Tibial nerve (tissue), 4 donors: ENCODE measurements around the gene DUSP14. TPM values are rescaled to one million over a fixed set of nuclear protein-coding genes. Genes with fewer than 3 reads are reported as not detected.

Experiments
- DNase-seq, 2 donors: peaks; one replicate each; pipeline ENCODE4 v3.0.0-alpha.2; 2019; ENCODE audit warnings: low spot score in 2 of 2
- H3K27ac ChIP-seq, 4 donors: fragments of 200-600 bp; sonication (generic) in 3 of 4; one replicate each; pipeline ENCODE4 v1.5.1; 2017 to 2019; ENCODE audit warnings: mild to moderate bottlenecking in 1 of 4
- H3K27me3 ChIP-seq, 2 donors: fragments of 200-600 bp; sonication (generic) in 1 of 2; one replicate each; pipeline versions ENCODE4 v1.5.1 to v1.6.0; 2017 to 2019
- H3K36me3 ChIP-seq, 3 donors: fragments of 200-600 bp; sonication (generic); one replicate each; pipeline ENCODE4 v1.5.1; 2018 to 2019
- H3K4me1 ChIP-seq, 4 donors: fragments of 200-600 bp; sonication (generic) in 3 of 4; one replicate each; pipeline ENCODE4 v1.5.1; 2017 to 2019
- H3K4me3 ChIP-seq, 4 donors: fragments of 200-600 bp; sonication (generic) in 3 of 4; one replicate each; pipeline ENCODE4 v1.5.1; 2017 to 2019; ENCODE audit warnings: mild to moderate bottlenecking in 1 of 4, moderate library complexity in 1 of 4
- H3K9me3 ChIP-seq, 4 donors: fragments of 200-600 bp; sonication (generic) in 3 of 4; one replicate each; pipeline ENCODE4 v1.5.1; 2017 to 2019
- EP300 ChIP-seq, 2 donors: sonication (generic); formaldehyde crosslinking; IDR thresholded peaks; one replicate each; pipeline ENCODE4 v1.6.1; 2017; ENCODE audit warnings: antibody characterized with exemption in 2 of 2, mild to moderate bottlenecking in 1 of 2
- POLR2A ChIP-seq, 2 donors: fragments of 450-650 bp; IDR thresholded peaks; one replicate each; pipeline ENCODE4 v1.6.1; 2017; ENCODE audit warnings: antibody characterized with exemption in 2 of 2, mild to moderate bottlenecking in 2 of 2, moderate library complexity in 2 of 2
- WGBS, 2 donors: methylation state at CpG; one replicate each; pipeline ENCODE4 v1.1.5; 2018; 5-methylcytosine and 5-hydroxymethylcytosine counted together
- total RNA-seq, 4 donors: library from RNA; depleted of rRNA; stranded (reverse); fragments of >200 nt; gene quantifications; one replicate each; pipeline ENCODE4 v1.1.0, GENCODE V29; 2016
- TF ChIP-seq, protein P1 (sequence below), 5 experiments: fragments of 200-600 bp in 3 of 5; fragments of 450-650 bp in 2 of 5; sonication (generic) in 3 of 5; IDR thresholded peaks; one replicate each; pipeline ENCODE4 v1.5.1; 2016 to 2019; ENCODE audit warnings: antibody characterized with exemption in 5 of 5, mild to moderate bottlenecking in 3 of 5, moderate library complexity in 2 of 5

The DUSP14 gene
- total RNA-seq, 4 donors from 2014 or later: 14.7 to 27.8 (median 19.5) TPM

DNA sequence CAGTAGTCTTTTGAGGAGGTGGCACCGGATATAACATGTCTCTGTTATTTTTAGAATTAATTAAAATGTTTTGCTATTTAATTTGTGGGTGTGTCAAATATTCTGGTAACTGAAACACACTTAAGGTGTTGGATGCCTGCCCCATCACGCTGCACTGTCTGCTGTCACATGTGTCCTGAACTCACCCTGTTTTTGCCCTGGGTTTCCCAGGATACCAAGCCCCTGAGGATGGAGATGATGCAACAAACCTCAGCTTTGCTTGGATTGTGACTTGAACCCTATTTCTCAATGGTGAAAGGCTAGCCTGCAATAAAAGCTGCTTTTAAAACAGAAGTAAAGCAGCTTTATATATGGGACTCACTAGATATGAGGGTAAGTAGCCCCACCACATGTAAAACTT lies 11.5 kb upstream of the DUSP14 start:
- TF ChIP-seq EP300 (IDR thresholded peaks at IDR 0.05): peak in 1 of 2 donors; percentile 77
- TF ChIP-seq, protein P1, sequence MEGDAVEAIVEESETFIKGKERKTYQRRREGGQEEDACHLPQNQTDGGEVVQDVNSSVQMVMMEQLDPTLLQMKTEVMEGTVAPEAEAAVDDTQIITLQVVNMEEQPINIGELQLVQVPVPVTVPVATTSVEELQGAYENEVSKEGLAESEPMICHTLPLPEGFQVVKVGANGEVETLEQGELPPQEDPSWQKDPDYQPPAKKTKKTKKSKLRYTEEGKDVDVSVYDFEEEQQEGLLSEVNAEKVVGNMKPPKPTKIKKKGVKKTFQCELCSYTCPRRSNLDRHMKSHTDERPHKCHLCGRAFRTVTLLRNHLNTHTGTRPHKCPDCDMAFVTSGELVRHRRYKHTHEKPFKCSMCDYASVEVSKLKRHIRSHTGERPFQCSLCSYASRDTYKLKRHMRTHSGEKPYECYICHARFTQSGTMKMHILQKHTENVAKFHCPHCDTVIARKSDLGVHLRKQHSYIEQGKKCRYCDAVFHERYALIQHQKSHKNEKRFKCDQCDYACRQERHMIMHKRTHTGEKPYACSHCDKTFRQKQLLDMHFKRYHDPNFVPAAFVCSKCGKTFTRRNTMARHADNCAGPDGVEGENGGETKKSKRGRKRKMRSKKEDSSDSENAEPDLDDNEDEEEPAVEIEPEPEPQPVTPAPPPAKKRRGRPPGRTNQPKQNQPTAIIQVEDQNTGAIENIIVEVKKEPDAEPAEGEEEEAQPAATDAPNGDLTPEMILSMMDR (IDR thresholded peaks at IDR 0.05): no peak
- WGBS, 2 donors: 61 to 73% methylated on average over 2 of the region's 2 CpGs
- H3K27ac ChIP-seq: peak overlapping the region in 1 of 4 donors; percentile 58
- H3K27me3 ChIP-seq: no peaks in the 10 kb centered on the region
- H3K36me3 ChIP-seq: peaks cover 0 to 62% (median 0%) of the 10 kb centered on the region in 3 donors
- H3K4me1 ChIP-seq: peaks cover 0 to 14% (median 0%) of the 10 kb centered on the region in 4 donors
- peak; percentile 60 to 66 for DNase-seq
- no peaks in the 10 kb centered on the region for H3K9me3 ChIP-seq
- no peak overlapping the region for H3K4me3 ChIP-seq

DNA sequence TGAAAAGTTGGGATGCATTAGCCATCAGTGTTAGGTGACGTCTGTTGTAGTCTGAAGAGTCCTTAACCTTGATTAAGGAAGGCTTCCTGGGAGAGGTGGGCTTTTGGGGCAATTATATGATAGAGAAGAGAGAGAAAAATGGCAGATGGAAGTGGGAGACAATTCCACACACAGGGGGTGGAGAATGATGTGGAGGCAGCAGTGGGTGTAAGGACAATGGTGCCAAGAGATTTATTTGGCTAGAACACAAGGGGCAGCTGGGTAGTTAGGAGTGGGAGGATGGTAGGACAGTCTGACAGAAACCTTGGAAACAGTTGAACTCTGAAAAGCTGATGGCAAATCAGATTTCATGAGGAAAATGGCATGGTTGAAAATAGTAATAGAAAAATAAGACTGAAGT lies 10.7 kb upstream of the DUSP14 start:
- Histone ChIP-seq H3K9me3 (no peaks in the 10 kb centered on the region), H3K4me3 (no peak overlapping the region), H3K27ac (peak overlapping the region in 1 of 4 donors; percentile 14), H3K4me1 (peaks cover 0 to 20% (median 0%) of the 10 kb centered on the region in 4 donors), H3K27me3 (no peaks in the 10 kb centered on the region), H3K36me3 (peaks cover 0 to 54% (median 0%) of the 10 kb centered on the region in 3 donors)
- 91 to 98% methylated on average over 1 of the region's 1 CpG for WGBS, 2 donors
- TF ChIP-seq POLR2A (IDR thresholded peaks at IDR 0.05) (no peak), EP300 (IDR thresholded peaks at IDR 0.05) (no peak)
- TF ChIP-seq, protein P1 (IDR thresholded peaks at IDR 0.05): no peak
- DNase-seq: no peak

DNA sequence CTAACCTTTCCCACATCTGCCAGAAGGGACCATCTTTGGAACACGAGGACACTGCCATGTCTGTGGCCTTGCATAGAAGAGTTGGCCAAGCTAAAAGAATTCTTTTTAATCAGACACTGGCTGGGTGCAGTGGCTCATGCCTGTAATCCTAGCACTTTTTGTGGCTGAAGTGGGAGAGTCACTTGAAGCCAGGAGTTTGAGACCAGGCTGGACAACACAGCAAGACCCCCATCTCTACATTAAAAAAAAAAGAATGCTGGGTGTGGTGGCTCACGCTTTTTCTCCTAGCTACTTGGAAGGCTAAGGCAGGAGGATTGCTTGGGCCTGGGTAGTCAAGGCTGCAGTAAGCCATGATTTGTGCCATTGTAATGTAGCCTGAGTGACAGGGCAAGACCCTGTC lies 9.3 kb upstream of the DUSP14 start:
- H3K36me3 ChIP-seq: peaks cover 0 to 40% (median 0%) of the 10 kb centered on the region in 3 donors
- TF ChIP-seq POLR2A (IDR thresholded peaks at IDR 0.05): no peak
- TF ChIP-seq, protein P1 (IDR thresholded peaks at IDR 0.05): no peak
- no peak for TF ChIP-seq EP300 (IDR thresholded peaks at IDR 0.05)
- no peaks in the 10 kb centered on the region for H3K27me3 ChIP-seq
- H3K4me1 ChIP-seq: peaks cover 0 to 20% (median 0%) of the 10 kb centered on the region in 4 donors
- H3K9me3 ChIP-seq: no peaks in the 10 kb centered on the region
- H3K4me3 ChIP-seq: no peak overlapping the region
- DNase-seq: no peak
- WGBS, 2 donors: 96 to 97% methylated on average over 2 of the region's 2 CpGs
- H3K27ac ChIP-seq: no peak overlapping the region

DNA sequence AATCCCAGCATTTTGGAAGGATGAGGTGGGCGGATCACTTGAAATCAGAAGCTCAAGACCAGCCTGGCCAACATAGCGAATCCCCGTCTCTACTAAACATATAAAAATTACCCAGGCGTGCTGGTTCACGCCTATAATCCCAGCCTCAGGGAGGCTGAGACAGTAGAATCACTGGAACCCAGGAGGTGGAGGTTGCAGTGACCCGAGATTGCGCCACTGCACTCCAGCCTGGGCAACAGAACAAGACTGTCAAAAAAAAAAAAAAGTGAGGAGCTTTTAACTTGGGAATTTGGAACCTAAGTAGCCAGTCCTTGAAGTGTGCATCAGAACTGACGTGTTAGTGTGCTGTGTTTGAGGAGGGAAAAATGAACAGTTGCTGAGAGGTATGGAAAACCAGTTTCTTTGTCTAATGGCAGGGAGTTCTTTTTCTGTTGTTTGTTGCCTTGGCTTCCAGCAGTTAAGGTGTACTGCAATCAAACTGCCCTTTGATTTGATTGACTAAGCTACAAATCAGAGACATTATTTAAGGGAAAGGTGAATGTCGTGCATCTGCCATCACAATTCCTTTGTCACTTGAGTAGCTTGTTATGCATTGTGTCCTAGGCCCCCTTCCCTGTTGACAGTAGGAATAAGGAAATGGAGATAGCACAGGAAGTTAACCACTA lies 8.6 kb upstream of the DUSP14 start:
- no peak overlapping the region for H3K4me3 ChIP-seq
- WGBS, 2 donors: 92 to 94% methylated on average over 9 of the region's 9 CpGs
- no peak for TF ChIP-seq POLR2A (IDR thresholded peaks at IDR 0.05)
- TF ChIP-seq EP300 (IDR thresholded peaks at IDR 0.05): no peak
- TF ChIP-seq, protein P1 (IDR thresholded peaks at IDR 0.05): no peak
- no peak overlapping the region for H3K27ac ChIP-seq
- no peak for DNase-seq
- H3K4me1 ChIP-seq: peaks cover 0 to 20% (median 0%) of the 10 kb centered on the region in 4 donors
- no peaks in the 10 kb centered on the region for H3K9me3 ChIP-seq
- no peaks in the 10 kb centered on the region for H3K27me3 ChIP-seq
- peaks cover 0 to 34% (median 0%) of the 10 kb centered on the region in 3 donors for H3K36me3 ChIP-seq

DNA sequence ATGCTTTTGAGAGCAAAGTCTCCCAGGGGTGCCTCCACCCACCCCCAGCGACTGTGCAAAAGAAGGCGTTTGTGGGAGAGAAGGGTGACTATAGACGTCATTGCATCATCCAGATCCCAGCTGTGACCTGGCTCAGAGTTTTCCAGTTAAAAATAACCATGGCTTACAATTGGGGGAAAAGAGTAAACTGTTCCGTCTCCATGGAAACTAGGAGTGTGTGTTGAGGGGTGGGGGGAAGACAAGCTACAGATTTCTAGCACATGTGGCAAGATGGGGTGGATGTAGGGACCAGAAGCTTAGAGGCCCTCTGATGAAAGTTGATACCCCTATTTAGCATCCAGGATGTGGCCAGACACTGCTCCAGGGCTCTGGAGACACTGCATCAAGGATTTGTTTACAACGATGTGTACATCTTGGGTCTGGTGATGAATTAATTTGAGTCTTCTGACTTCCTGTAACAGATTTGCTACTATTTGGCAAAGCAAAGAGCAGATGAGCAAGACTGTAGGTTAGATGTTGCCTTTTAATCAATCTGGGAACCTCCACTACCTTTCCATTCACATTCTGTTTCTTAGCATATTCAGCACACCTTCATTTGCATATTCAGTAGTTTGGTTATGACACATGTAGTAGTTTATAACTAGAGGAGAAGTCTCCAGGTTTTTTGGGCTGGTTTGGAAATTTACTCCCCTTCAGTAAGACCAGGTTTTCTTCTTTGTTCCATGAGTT lies 6.2 kb upstream of the DUSP14 start:
- peaks cover 0 to 21% (median 4%) of the 10 kb centered on the region in 4 donors for H3K4me1 ChIP-seq
- no peak for DNase-seq

More for the DNA sequence above, 6.2 kb upstream of the DUSP14 start:
- Histone ChIP-seq H3K9me3 (no peaks in the 10 kb centered on the region), H3K36me3 (peaks cover 0 to 10% (median 0%) of the 10 kb centered on the region in 3 donors), H3K27me3 (no peaks in the 10 kb centered on the region), H3K27ac (peak overlapping the region in 2 of 4 donors; percentile 18 to 54), H3K4me3 (no peak overlapping the region)
- WGBS, 2 donors: 28 to 34% methylated on average over 5 of the region's 5 CpGs
- TF ChIP-seq, protein P1 (IDR thresholded peaks at IDR 0.05): no peak
- TF ChIP-seq POLR2A (IDR thresholded peaks at IDR 0.05): no peak
- no peak for TF ChIP-seq EP300 (IDR thresholded peaks at IDR 0.05)
